Epithelial cell of esophagus (primary cell): ENCODE data around the gene PSMB5.

Experiments
- DNase-seq: peaks from one replicate; pipeline ENCODE4 v3.0.0; 2010; ENCODE audit warnings: low read depth
- H3K4me3 ChIP-seq: 2 replicates; pipeline ENCODE4 v1.5.1; 2011; ENCODE audit warnings: mild to moderate bottlenecking, low read length, control low read depth
- TF ChIP-seq, protein P1 (sequence below): IDR thresholded peaks from 2 replicates; pipeline ENCODE4 v1.5.1; 2011; ENCODE audit warnings: low read depth, mild to moderate bottlenecking, low read length, control low read depth, inconsistent platforms; ENCODE audit not compliant: insufficient read depth; ENCODE audit errors: missing control alignments

Gene PSMB5

DNA sequence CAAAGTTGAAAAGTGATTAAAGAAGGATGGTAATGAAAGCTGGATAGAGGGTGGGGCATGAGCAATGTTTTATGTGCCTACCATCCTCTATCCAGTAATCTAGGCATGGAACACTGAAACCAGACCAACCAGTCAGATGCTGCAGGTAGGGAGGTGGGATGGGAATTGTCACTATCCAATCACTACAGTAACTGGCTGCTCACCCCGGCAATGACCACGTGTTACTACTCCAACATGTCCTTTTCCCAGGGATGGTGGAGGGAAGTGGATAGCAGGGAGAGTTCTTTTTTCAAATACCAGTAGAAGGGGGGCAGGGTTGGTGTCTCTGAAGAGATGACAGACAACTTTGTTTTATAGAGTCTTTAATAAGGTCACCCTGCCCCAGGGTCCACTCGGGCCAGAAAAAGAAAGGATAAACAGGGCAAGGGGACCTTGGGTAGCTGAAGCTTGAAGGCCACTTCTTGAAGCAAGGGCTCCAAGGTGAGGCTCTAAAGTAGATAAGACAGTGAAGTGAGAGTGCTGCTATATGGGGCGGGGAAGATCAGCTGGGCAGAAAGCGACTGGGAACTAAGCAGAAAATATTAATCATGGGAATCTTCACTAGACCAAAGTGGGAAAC, 37.3 kb upstream of the PSMB5 start:
- TF ChIP-seq, protein P1, sequence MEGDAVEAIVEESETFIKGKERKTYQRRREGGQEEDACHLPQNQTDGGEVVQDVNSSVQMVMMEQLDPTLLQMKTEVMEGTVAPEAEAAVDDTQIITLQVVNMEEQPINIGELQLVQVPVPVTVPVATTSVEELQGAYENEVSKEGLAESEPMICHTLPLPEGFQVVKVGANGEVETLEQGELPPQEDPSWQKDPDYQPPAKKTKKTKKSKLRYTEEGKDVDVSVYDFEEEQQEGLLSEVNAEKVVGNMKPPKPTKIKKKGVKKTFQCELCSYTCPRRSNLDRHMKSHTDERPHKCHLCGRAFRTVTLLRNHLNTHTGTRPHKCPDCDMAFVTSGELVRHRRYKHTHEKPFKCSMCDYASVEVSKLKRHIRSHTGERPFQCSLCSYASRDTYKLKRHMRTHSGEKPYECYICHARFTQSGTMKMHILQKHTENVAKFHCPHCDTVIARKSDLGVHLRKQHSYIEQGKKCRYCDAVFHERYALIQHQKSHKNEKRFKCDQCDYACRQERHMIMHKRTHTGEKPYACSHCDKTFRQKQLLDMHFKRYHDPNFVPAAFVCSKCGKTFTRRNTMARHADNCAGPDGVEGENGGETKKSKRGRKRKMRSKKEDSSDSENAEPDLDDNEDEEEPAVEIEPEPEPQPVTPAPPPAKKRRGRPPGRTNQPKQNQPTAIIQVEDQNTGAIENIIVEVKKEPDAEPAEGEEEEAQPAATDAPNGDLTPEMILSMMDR: no peak
- H3K4me3 ChIP-seq: peak overlapping the region; percentile 92
- peak; percentile 82 for DNase-seq

DNA sequence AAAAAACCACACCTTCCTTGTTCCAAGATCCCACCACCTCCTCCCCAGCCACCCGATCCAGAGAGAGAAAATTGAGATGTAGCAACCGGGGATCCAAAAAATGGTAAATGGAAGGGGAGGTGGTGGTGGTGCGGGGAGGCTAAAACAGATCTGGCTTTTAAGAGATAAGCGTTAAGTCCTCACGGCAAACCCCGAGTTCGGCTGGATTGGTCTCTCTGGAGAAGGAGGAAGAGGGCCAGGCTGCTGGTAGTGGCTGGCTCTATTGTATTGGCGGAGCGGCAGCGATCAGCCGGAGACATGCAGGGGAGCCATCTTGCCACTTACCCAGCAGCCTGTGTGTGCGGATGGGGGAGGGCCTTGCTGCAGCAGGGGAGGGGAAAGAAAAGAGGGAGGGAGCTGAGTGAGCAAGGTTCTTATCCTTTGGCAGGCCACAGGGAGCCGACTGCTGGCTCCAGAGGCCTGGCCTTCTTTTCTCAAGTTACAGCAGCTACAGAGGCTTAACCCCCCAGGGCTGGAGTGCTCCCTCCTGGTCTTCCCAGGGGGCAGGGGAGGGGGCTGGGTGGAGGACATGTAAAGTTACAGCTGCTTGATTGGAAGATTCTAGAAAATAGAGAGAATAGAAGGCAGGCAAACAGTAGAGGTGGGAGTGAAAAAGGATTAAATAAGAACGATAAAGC, 36.7 kb upstream of the PSMB5 start:
- peak; percentile 92 for DNase-seq
- H3K4me3 ChIP-seq: peak overlapping the region; percentile 92
- TF ChIP-seq, protein P1: no peak

- no peak for DNase-seq
- peak overlapping the region; percentile 92 for H3K4me3 ChIP-seq
- TF ChIP-seq, protein P1: no peak
Observed at GRCh38 chr14:23070262-23071129, 35.8 kb upstream of the PSMB5 start.

GRCh38 chr14:23069413-23069806, 34.7 kb upstream of the PSMB5 start:
- H3K4me3 ChIP-seq: no peak overlapping the region
- TF ChIP-seq, protein P1: no peak
- no peak for DNase-seq

- TF ChIP-seq, protein P1: peak; percentile 100
- no peak overlapping the region for H3K4me3 ChIP-seq
- DNase-seq: peak; percentile 94
Observed at GRCh38 chr14:23068789-23069412, 34.2 kb upstream of the PSMB5 start.

DNA sequence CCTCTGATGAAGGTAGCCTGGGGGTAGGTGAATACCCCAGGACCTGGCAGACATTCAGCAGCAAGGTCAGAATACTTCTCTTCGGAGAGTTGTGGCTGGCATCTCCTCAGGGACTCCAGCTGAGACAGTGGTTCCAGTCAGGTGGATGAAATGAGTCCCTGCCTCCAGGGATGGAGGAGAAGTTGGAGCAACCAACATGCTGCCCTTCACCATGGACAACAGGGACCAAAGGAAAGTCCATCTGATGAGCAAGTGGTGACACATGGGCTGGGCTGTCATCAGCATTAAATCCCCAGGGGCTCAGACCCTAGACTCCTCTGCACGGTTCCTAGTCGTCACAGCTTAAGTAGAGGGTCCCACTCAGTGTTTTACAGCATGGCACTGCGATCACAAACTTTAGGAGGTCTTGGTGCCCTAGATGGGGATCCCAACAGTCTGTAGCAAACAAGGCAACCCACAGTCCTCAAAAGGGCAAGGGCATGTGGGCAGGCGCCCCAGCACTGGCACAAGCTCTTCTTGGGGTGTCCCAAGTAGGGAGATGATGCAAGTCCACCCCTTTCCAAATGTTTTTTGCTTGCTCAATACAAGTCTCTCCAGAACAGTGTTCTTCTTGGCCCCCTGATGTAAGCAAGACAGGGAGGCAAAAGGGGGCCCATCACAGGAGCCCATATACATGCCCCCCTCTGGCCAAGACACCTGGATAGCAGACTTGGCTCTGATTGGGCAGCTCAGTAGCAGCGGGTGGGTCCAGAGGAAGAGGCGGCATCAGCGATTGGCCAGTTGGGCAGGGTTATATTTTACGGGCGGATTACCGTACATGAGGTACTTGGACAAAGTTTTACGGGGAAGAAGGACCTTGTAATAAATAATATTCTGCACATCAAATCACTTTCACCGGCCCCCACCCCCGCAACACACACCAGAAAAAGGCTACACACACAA, 33.4 kb upstream of the PSMB5 start:
- no peak for DNase-seq
- TF ChIP-seq, protein P1: no peak
- no peak overlapping the region for H3K4me3 ChIP-seq
